Kasumi-1 (cell line): ENCODE data around the gene COG5.

ENCODE experiments used
- DNase-seq, 2 experiments: peaks; one replicate each; lab custom pipeline; 2025; lab: John Stamatoyannopoulos, UW

The COG5 gene

DNA sequence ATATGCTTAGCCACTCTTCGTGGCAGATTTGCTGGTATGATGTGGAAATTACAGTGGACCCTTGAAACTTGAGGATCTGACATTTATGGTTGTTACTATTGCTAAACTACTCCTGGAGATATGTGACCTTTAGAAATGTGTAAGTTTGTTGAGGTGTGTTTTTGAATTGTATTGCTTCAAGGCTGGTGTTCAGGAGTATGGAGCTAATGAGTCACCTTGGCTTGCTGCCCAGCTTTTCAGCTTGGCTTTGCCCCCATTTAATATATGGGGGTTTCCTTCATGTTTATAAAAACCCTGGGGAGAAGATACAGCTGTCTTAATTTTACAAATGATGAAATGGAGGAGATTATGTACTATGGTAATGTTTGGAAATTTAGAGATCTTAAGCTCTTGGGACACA, 383.3 kb downstream of the COG5 start:
- DNase-seq = no peak

DNA sequence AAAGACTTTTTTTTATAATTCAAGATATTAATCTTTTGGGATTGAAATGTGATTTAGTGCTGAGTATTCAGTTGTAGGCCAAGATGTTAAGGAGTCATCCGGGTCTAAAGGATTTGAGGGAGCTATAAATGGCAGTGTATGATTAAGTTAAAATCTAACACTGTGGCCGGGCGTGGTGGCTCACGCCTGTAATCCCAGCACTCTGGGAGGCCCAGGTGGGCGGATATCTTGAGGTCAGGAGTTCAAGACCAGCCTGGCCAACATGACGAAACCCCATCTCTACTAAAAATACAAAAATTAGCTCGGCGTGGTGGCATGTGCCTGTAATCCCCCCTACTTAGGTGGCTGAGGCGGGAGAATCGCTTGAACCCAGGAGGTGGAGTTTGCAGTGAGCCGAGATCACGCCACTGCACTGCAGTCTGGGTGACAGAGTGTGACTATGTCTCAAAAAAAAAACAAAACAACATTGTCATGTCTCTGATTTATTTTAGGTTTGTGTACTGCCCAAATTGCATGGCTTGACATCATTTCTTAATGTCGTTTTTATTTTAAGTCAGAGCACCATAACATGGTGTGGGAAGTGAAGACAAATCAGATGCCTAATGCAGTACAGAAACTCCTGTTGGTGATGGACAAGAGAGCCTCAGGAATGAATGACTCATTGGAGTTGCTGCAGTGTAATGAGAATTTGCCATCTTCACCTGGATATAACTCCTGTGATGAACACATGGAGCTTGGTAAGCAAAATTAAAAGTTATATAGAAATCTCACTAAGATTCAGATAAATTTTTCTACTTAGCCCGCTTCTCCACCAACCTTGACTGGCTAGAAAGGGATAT, 384.2 kb downstream of the COG5 start:
- DNase-seq = no peak

DNA sequence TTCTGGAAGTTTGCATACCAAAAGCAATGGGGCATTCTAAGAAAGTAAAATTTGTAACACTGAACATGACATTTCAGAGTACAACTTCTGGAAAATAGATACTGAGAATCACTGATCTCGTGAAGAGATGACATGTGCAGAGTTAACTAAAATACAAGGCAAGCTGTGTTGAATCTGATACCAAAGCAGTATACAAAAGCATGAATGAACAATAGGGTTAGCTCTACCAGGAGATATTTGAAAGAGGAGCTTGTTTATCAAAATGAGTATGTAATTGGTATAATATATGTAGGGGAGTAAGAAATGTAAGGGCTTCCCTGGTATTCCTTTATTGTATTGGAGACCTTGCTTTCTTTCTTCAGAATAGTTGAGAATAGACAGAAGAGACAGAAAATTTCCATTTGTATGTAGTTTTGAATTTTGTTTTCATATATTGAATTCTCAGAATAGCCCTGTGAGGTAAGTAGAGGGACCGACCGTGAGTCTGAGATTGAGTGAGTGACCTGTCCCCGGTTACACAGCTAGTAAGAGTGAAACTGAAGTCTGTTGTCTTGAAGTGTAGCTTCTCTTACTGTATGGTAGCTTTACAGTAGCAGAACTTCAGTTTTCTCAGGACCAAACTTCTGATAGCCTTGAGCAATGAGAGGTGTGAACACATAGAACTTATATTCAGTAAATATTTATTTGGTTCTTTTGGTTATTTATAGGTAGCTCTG, 389.9 kb downstream of the COG5 start:
- no peak for DNase-seq

DNA sequence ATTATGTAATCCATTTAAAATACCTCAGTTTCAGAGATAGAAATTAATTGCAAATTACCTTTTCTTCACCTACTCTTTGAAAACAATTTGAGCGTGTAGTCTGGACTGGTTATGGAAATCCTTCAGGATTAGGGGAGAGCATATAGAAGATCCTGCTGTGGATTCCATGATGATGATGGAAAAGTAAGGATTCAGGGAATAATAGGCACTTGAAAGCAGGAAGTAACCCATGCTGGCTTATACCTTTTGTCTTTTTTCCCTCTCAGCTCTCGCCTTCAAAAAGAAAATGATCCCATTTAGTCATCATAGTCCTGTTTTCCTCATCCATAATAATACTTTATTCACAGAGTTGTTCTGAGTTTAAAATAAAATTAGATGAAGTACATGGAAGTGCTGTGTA, 390.5 kb downstream of the COG5 start:
- no peak for DNase-seq

DNA sequence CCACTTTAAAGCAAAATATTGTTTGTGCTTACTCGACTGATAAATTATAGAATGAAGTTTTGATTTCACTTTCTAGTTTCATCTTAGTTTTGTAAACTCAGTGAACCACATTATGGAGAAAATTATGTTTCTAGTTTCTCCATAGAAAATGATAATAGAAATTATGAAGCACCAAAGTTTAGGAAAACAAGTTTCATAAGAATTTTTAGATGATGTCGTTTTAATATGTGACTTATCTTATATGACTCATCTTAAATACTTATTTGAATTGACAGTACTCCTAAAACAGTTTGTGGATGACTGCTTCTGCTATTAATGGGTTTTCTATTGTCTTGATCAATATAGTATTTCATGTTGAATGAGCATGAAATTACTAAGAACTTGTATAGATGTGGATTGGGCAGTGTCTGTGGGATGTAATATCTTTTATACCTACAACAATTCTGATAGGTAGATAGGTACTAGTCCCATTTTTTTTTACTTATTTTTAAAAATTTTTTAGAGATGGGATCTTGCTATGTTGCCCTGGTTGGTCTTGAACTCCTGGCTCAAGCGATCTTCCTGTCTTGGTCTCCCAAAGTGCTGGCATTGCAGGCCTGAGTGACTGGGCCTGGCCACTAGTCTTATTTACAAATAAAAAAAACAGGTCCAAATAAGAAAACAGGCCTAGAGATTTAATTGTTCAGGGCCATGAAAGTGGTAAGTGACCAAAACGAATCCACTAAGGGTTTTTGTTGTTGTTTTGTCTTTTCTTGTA, 391.3 kb downstream of the COG5 start:
- DNase-seq = no peak

DNA sequence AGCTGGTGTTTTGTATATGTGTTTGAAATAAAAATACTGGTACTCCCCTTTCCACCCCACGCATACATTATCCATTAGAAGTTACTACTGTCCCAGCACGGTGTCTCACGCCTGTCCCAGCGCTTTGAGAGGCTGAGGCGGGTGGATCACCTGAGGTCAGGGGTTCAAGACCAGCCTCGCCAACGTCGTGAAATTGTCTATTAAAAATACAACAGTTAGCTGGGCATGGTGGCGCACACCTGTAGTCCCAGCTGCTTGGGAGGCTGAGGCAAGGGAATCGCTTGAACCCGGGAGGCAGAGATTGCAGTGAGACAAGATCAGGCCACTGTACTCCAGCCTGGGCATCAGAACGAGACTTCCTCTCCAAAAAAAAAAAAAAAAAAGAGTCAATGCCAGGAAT, 392.2 kb downstream of the COG5 start:
- DNase-seq = no peak

DNA sequence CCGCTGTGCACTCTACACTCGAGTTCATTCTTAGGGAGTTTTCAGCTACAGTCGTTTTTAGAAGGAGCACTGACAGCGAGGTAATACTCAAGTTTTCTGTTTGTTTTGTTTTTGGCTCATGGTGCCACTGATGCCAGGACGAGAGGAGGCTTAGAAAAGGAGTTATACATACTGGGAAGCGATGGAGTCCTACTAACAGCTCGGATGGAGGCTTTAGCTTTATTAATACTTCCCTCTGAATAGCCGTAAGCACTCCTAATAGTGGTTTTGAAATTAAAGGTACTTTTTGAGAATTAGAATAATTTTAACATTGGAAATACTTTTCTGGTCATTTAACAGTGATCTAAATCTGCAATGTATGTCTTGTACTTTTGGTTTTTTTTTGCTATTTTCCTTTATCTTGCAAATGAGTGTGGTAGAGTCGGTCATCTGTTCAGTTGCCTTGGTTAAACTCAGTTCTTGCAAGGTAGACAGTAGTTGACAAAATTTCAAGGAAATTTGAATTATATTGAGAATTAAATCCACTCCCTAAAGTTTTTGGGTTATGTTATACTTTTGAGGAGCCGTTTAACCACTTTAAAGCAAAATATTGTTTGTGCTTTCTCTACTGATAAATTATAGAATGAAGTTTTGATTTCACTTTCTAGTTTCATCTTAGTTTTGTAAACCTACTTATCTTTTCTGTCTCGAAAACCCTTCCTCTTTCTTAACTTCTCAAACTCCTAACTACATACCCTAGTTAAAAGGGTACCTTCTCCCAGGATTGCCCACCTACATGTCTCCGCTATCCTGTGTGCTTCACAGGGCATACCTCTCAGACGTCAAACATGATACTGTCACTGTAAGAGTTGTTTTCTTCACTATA, 393.4 kb downstream of the COG5 start:
- peak in 1 of 2 experiments; percentile 49 for DNase-seq

DNA sequence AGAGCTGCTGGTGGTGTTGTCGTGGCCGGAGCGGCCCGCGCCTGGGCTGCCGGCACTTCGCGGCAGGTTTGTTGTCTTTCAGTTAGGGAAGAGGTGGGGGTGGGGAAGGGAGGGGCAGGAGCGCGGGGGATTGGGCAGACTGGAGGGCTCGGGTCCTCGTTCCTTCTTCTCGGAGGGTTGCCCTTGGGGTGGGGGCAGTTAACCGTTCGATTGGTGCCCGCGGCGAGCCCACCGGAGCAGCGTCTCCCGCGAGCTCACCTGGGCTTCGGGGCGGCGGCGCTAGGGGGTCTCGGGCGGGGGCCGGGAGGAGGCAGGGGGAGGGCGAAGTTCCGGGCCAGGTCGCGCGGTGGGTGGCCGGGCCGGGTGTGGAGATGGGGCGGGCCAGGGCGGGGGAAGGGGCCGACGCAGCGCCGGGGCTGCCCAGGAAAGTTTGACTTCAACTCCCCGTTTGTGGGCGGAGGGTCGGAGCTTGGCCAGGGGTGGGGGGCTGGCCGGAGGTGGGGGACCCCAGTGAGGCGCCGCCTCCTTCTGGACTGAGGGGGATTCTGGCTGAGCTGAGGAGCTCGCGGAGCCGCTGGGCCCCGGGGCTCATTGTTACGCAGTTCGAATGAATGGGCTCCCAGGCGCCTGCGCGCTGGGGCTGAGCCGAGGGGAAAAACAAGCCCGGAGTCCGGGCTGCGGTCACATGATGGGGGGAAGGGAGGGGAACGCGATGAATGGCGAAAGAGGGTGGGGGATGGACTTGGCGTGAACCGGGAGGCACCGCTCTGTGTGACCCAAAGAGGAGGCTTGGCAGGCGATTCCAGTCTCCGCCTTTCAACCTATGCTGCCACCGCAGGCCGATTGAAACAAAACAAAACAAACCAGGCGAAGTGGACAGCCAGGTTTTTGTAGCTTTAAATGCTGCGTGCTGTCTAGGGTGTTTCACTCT, 394.3 kb downstream of the COG5 start:
- peak; percentile 84 to 90 for DNase-seq

DNA sequence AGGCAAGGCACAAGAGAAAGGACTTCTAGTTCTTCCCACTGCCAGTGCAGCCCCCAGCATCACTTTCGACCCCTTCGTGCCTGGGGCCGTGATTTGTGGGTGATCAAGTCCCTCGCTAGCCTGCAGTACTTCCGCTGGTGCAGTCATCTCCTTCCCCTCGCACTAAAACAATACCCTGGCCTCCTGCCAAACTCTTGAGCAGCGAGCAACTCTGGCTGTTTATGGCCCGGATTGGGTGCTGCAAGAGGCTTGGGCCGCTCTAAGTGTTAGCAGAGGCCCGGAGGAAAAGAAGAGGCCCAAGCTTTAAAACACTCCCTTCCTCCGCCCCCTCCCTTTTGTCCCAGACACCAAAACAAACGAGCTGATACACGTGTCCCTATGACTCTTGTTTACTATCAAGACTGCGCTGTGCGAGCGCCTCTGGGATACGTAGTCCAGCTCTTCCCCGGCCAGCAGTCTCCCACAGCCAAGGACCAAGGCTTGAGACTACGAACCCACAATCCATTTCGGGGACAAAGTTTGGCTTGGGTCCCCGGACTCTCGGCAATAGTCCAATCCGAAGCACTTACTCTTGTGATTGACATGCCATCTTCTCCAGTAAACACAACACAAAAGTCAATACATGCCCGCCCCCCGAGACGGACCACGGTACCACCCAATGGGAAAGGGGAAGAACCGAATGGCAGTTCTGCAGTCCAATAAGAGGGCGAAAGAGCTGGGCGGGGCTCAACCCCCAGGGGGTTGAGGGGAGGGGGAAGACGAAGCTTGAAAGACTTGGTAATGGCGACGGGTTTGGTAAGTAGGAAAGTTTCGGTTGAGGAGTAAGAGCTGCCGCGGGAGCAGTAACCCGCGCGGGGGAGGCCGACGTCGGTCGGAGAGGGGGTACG, 395.2 kb downstream of the COG5 start, which contains the start of gene HBP1:
Gene HBP1 (plus strand): TSS at position 771 of the 887 bp plus-strand sequence. CDS start 10,891 bp downstream, outside the sequence.
- DNase-seq = peak; percentile 99

DNA sequence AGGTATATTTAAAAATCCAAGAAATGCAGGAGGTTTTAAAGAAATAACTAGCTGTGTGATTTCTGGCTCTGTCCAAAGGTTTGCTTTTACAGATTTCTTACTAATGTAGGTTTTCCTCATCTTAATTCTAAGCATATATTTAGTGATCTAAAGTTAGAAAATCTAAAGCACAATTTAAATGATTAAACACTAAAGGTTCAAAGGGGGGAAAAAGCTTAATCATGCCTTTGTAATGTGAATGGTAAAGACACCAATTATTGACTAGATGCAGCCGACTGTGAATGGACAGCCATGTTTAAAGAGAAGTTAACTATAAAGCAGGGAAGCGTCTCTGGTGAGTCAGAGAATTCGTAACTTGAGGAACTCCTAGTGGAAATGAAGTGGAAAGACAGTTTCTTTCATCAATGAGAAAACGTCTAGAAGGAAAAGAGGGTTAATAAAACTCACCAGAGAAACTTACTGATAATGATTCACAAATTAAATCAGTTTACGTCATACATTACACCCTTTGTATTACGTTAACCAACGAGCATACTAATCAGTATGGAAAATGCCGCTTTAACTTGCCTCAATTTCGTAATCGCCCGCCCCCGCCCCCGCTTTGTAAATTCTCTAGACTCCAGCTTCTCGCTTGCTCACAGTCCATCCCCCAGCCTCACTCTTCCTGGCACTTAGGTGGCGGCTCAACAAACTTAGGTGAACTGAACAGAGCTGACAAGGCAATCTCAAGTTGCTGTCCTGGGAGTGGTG, 396.1 kb downstream of the COG5 start:
- DNase-seq = peak; percentile 81 to 89

DNA sequence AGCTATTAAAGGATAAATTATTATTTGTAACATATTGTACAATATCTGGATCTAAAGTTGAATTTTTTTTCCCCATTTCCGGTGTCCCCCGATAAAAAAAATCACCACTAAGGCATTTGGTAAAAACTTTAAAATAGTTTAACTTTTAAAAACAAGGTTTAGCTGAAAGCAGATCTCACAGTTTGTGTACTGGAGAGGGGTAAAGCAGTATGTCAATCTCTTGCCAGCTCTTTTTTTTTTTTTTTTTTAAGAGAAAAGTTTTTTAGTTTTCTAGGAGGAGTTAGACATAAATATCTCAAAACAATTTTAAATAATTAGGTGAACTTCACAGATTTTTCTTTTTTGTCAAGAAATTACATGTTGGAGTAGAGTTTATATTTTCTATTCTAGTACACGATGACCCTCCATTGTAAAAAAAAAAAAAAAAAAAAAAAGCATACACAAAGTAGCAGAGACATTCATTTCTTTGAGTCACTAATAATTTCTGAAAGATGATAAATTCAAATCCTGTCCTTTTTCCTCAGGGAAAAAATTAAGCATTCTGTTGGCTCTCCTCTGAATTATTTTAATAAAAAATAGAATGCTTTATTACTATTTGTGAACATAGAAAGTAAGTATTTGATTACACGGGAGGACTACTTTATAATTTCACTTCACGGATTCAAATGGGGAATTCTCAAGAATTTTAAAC, 396.8 kb downstream of the COG5 start:
- no peak for DNase-seq

DNA sequence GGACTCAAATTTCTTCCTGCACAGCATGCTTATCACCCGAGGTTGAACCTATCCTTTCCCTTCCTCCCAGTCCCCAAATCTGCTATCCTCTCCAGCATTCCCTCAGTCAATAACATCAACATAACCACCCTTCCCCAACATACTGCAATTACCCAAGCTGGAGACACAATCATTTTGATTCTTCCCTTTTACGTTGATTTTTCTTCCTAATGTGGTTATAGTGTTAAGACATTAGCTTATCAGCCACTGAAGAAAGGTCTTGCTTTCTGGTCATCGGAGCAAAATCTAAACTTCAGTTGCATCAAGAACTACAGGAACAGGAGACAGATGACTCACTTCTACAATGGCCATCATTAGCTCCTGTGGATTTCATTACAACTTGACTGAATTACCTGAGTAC, 398.4 kb downstream of the COG5 start:
- no peak for DNase-seq

DNA sequence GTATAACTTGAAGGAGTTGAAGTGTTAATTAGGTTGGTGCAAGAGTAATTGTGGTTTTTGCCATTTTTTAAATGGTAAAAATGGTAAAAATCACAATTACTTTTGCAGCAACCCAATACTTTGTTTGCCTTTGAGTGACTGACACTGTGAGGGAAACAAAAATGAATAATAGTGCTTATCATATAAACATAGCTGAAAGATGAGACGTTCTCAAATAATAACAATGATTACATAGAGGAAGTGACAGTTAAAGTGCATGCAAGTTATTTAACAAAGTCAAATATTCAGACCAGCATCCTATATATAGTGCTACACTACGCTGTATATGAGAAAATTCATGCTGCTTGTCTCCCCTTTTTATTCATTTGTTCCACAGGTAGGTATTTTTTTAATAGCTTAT, 399.6 kb downstream of the COG5 start:
- no peak for DNase-seq

DNA sequence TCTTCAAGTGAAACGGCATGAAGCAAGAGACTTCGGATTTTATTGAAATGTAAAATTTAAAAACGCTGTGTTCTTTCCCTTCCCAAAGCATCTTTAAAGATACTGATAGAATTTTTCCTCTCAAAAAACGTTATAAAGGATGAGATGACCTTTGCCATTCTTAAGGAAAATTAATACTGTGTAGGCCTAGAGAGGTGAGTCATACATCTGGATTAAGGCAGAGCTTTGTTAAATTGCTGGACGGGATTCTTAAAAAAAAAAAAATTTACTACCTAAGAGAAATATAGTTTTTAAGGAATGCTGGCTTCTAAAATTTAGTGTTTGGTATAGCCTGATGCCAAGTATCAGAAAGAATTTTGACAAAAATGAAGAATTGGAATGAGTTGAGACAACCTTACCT, 401.2 kb downstream of the COG5 start:
- DNase-seq = no peak

DNA sequence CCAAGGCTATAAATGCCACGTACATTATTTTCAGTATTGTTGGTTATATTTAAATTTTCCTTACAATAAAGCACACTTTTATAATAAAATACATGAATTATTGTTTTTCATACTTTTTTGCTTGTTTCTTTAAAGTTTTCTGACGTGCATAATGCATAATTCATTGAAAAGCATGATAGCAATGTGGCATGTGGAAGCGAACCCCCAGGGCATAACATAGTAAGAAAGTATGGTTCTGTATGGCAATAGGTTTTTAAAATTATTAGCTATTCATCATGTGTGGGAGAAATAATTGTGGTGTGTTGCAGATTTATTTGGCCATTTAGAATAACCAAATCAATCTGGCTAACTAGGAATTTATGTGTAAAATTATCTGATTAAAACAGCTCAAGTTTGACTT, 402.3 kb downstream of the COG5 start:
- DNase-seq = no peak

DNA sequence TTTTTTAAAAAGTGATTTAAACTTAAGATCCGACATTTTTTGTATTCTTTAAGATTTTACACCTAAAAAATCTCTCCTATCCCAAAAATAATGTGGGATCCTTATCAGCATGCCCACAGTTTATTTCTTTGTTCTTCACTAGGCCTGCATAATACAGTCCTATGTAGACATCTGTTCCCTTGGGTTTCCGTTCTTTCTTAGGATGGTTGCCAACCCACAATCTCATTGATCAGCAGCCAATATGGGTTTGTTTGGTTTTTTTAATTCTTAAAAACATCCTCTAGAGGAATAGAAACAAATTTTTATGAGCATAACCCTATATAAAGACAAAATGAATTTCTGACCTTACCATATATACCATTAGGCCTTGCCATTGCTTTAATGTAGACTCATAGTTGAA, 403.3 kb downstream of the COG5 start:
- DNase-seq = no peak

DNA sequence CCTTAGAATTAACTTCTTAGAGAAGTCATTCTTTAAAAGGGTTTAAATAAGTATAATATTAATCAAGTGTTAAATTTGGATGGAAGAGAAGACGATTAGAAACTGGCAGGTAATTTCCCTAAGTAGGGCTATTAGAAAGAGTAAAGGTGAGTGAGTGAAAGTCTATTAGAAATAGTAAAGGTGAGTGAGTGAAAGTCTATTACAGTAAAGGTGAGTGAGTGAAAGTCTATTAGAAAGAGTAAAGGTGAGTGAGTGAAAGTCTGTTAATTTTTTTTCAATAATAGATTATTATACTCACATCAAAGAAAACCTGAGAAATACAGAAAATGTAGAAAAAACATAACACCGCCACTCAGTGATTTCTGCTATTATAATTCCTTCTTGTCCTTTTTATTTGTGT, 405.7 kb downstream of the COG5 start:
- DNase-seq = no peak

DNA sequence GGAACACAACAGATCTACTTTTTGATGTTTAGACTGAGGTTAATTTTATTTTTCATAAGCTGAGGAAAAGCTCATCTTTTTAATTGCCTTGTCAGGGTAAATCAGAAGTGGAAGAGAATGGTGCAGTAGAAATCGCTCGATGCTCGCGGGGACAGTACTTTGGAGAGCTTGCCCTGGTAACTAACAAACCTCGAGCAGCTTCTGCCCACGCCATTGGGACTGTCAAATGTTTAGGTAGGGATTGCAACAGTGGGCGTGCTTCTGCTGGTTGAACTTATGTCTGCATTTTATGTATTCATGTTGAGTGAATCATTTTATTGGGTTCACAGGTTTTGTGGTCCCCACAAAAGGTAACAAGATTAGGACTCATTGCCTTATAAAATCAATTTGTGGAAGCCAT, 406.6 kb downstream of the COG5 start:
- no peak for DNase-seq
